ENCODE results near the gene LAIR1.

DNA sequence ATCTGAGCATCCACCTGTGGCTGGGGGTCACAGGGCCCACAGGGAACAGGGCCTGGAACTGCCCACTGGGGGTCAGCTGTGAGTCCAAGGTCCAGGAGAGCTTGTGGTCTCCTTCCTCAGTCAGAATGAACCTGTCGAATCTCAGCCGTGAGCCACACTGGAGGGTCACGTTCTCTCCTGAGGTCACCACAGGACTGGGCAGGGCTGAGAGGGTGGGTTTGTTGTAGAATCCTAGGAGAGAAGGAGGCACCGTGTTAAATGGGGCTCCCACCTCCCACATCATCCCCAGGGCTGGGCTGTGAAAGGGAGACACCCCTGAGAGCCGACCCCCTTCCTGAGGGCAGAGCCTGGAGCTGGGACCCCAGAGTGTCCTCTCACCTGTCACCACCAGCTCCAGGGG lies 53.2 kb downstream of the LAIR1 start:
- TF ChIP-seq CTCF (IDR thresholded peaks at IDR 0.05; ENCODE audit: insufficient read depth, low read length) (no peak), REST (IDR thresholded peaks at IDR 0.05; ENCODE audit: insufficient replicate concordance, low read depth) (no peak), POLR2AphosphoS5 (IDR thresholded peaks at IDR 0.05; ENCODE audit: low read depth) (no peak), GABPA (IDR thresholded peaks at IDR 0.05; ENCODE audit: low read depth) (no peak)

Measured in HL-60 (cell line).